Liver (tissue), 9 donors: ENCODE data around the gene IGLON5. TPM values are rescaled to one million over a fixed set of nuclear protein-coding genes. Genes with fewer than 3 reads are reported as not detected.

ENCODE experiments used
- DNase-seq: peaks from one replicate; pipeline ENCODE4 v3.0.0-alpha.2; 2017; ENCODE audit warnings: low spot score
- H3K27ac ChIP-seq, 2 donors: one replicate each; pipeline ENCODE4 v1.7.0; 2013; ENCODE audit warnings: inconsistent platforms in 2 of 2, low read length in 2 of 2, control low read depth in 1 of 2, low read depth in 1 of 2, mild to moderate bottlenecking in 1 of 2
- H3K27me3 ChIP-seq, 4 donors: one replicate each; pipeline versions ENCODE4 v1.6.1 to v1.7.0; 2013; ENCODE audit warnings: low read length in 3 of 4, inconsistent platforms in 1 of 4, mild to moderate bottlenecking in 1 of 4, moderate library complexity in 1 of 4; ENCODE audit not compliant: control insufficient read depth in 4 of 4, insufficient read depth in 4 of 4
- H3K36me3 ChIP-seq, 4 donors: one replicate each; pipeline versions ENCODE4 v1.6.1 to v1.7.0; 2013; ENCODE audit warnings: low read length in 3 of 4, mild to moderate bottlenecking in 3 of 4, low read depth in 1 of 4, moderate library complexity in 1 of 4; ENCODE audit not compliant: control insufficient read depth in 4 of 4, insufficient read depth in 3 of 4
- H3K4me1 ChIP-seq, 4 donors: one replicate each; pipeline versions ENCODE4 v1.6.1 to v1.7.0; 2013; ENCODE audit warnings: low read length in 3 of 4, mild to moderate bottlenecking in 3 of 4, moderate library complexity in 1 of 4; ENCODE audit not compliant: control insufficient read depth in 4 of 4, insufficient read depth in 4 of 4
- H3K4me3 ChIP-seq, 3 donors: one replicate each; pipeline versions ENCODE4 v1.6.1 to v1.7.0; 2013; ENCODE audit warnings: low read length in 3 of 3, control low read depth in 1 of 3, low read depth in 1 of 3, mild to moderate bottlenecking in 1 of 3
- H3K9ac ChIP-seq, 2 donors: one replicate each; pipeline ENCODE4 v1.7.0; 2013; ENCODE audit warnings: low read length in 2 of 2, mild to moderate bottlenecking in 2 of 2, moderate library complexity in 2 of 2, control low read depth in 1 of 2, low read depth in 1 of 2
- H3K9me3 ChIP-seq, 4 donors: one replicate each; pipeline versions ENCODE4 v1.6.1 to v1.7.0; 2013; ENCODE audit warnings: low read length in 3 of 4; ENCODE audit not compliant: control insufficient read depth in 4 of 4
- FOXA1 ChIP-seq: IDR thresholded peaks from 2 replicates; pipeline ENCODE4 v1.6.1; 2016; ENCODE audit warnings: antibody characterized with exemption
- HNF4G ChIP-seq: IDR thresholded peaks from 2 replicates; pipeline ENCODE4 v1.6.1; 2016; ENCODE audit warnings: antibody characterized with exemption
- JUND ChIP-seq, 2 donors: IDR thresholded peaks; 2 replicates each; pipeline ENCODE4 v1.6.1; 2016; ENCODE audit warnings: antibody characterized with exemption in 2 of 2
- NR2F2 ChIP-seq: IDR thresholded peaks from 2 replicates; pipeline ENCODE4 v1.6.1; 2016; ENCODE audit warnings: antibody characterized with exemption
- RXRA ChIP-seq, 2 donors: IDR thresholded peaks; 2 replicates each; pipeline ENCODE4 v1.6.1; 2017 to 2018; ENCODE audit warnings: antibody characterized with exemption in 2 of 2, mild to moderate bottlenecking in 1 of 2
- SP1 ChIP-seq: IDR thresholded peaks from 2 replicates; pipeline ENCODE4 v1.6.1; 2018; ENCODE audit warnings: antibody characterized with exemption, mild to moderate bottlenecking
- YY1 ChIP-seq: IDR thresholded peaks from 2 replicates; pipeline ENCODE4 v1.6.1; 2016; ENCODE audit warnings: antibody characterized with exemption, mild to moderate bottlenecking
- whole genome bisulfite sequencing: extraction: QIAGEN DNeasy Blood & Tissue Kit; methylation state at CpG from one replicate; pipeline ENCODE4 v1.1.7; 2013; 5-methylcytosine and 5-hydroxymethylcytosine counted together
- polyA plus RNA-seq, 2 donors: library from polyadenylated mRNA; stranded (reverse) in 1 of 2; unstranded in 1 of 2; fragments of 200-250 nt in 1 of 2; fragments of >200 nt in 1 of 2; fragmentation: Nextera tagmentation in 1 of 2; extraction: Ambion mirVana in 1 of 2; gene quantifications; one replicate each; pipeline versions ENCODE4 v1.2.1 to v1.2.3, GENCODE V29; 2013 to 2015
- total RNA-seq, 2 donors: library from RNA; depleted of rRNA; stranded (reverse); fragments of >200 nt; gene quantifications; one replicate each; pipeline ENCODE4 v1.2.3, GENCODE V29; 2014
- TF ChIP-seq, protein P1 (sequence below): IDR thresholded peaks from 2 replicates; pipeline ENCODE4 v1.6.1; 2016; ENCODE audit warnings: antibody characterized with exemption, mild to moderate bottlenecking
- TF ChIP-seq, protein P2 (sequence below): IDR thresholded peaks from 2 replicates; pipeline ENCODE4 v1.6.1; 2016; ENCODE audit warnings: antibody characterized with exemption
- donor health status: healthy.
- donor health status: healthy.
- donor health status: healthy.
- donor health status: healthy.
- donor health status: healthy.

The IGLON5 gene
- total and polyA plus RNA-seq, 4 donors = 0.25 to 0.46 (median 0.25) TPM; not detected in 1

DNA sequence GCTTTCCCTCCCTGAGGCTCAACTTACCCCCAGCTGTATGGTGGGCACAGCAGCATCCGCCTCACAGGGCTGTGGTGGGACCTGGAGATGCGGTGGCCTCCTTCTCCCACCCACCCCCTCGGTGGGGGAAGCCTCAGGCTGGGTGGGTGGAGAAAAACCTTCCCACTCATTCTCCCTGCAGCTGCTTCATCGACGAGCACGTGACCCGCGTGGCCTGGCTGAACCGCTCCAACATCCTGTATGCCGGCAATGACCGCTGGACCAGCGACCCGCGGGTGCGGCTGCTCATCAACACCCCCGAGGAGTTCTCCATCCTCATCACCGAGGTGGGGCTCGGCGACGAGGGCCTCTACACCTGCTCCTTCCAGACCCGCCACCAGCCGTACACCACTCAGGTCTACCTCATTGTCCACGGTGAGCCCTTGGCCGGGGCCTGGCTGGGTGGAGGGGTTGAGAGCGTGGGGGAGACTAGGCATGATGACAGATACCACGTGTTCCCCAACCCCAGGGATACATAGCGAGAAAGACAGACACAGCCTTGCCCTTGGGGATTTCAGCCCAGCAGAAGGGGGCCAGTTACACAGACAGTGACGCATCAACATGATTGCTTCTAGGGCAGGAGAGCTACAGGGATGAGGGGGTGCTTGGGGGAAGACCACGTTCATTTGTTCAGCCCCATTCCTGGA, 12.2 kb downstream of the IGLON5 start:
- peak overlapping the region; percentile 36 to 50 for H3K27ac ChIP-seq
- peaks cover 0 to 9% (median under 1%) of the 10 kb centered on the region in 4 donors for H3K4me1 ChIP-seq
- TF ChIP-seq, protein P1, sequence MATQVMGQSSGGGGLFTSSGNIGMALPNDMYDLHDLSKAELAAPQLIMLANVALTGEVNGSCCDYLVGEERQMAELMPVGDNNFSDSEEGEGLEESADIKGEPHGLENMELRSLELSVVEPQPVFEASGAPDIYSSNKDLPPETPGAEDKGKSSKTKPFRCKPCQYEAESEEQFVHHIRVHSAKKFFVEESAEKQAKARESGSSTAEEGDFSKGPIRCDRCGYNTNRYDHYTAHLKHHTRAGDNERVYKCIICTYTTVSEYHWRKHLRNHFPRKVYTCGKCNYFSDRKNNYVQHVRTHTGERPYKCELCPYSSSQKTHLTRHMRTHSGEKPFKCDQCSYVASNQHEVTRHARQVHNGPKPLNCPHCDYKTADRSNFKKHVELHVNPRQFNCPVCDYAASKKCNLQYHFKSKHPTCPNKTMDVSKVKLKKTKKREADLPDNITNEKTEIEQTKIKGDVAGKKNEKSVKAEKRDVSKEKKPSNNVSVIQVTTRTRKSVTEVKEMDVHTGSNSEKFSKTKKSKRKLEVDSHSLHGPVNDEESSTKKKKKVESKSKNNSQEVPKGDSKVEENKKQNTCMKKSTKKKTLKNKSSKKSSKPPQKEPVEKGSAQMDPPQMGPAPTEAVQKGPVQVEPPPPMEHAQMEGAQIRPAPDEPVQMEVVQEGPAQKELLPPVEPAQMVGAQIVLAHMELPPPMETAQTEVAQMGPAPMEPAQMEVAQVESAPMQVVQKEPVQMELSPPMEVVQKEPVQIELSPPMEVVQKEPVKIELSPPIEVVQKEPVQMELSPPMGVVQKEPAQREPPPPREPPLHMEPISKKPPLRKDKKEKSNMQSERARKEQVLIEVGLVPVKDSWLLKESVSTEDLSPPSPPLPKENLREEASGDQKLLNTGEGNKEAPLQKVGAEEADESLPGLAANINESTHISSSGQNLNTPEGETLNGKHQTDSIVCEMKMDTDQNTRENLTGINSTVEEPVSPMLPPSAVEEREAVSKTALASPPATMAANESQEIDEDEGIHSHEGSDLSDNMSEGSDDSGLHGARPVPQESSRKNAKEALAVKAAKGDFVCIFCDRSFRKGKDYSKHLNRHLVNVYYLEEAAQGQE = no peak
- no peak for TF ChIP-seq NR2F2
- no peak for TF ChIP-seq YY1
- peak; percentile 86 for TF ChIP-seq RXRA (IDR thresholded peaks at IDR 0.05)
- no peak for TF ChIP-seq JUND (IDR thresholded peaks at IDR 0.05)
- no peak for TF ChIP-seq FOXA1
- H3K9ac ChIP-seq = no peak overlapping the region
- H3K36me3 ChIP-seq = no peaks in the 10 kb centered on the region
- no peaks in the 10 kb centered on the region for H3K9me3 ChIP-seq
- DNase-seq = no peak
- no peak overlapping the region for H3K4me3 ChIP-seq
- 73% methylated on average over 29 of the region's 29 CpGs for WGBS
- peaks cover 0 to 4% (median 0%) of the 10 kb centered on the region in 4 donors for H3K27me3 ChIP-seq

- H3K4me3 ChIP-seq = no peak overlapping the region
- DNase-seq = no peak
- peaks cover 0 to 9% (median under 1%) of the 10 kb centered on the region in 4 donors for H3K4me1 ChIP-seq
- H3K36me3 ChIP-seq = no peaks in the 10 kb centered on the region
- no peaks in the 10 kb centered on the region for H3K9me3 ChIP-seq
- 72% methylated on average over 6 of the region's 6 CpGs for WGBS
- H3K27ac ChIP-seq = peak overlapping the region; percentile 36 to 50
- peaks cover 0 to 4% (median 0%) of the 10 kb centered on the region in 4 donors for H3K27me3 ChIP-seq
- no peak overlapping the region for H3K9ac ChIP-seq
- TF ChIP-seq HNF4G (no peak), SP1 (peak; percentile 8), RXRA (IDR thresholded peaks at IDR 0.05) (no peak)
These were observed 12.7 kb downstream of the IGLON5 start for GRCh38 chr19:51324167-51324481.

GRCh38 chr19:51325161-51325976, 13.9 kb downstream of the IGLON5 start:
- peaks cover 0 to 9% (median under 1%) of the 10 kb centered on the region in 4 donors for H3K4me1 ChIP-seq
- H3K9ac ChIP-seq = no peak overlapping the region
- H3K4me3 ChIP-seq = no peak overlapping the region
- H3K36me3 ChIP-seq = no peaks in the 10 kb centered on the region
- WGBS = 78% methylated on average over 26 of the region's 26 CpGs
- no peak for DNase-seq
- peak overlapping the region in 1 of 2 donors; percentile 3 for H3K27ac ChIP-seq
- H3K27me3 ChIP-seq = peaks cover 0 to 4% (median 0%) of the 10 kb centered on the region in 4 donors
- no peak for TF ChIP-seq HNF4G
- TF ChIP-seq, protein P2, sequence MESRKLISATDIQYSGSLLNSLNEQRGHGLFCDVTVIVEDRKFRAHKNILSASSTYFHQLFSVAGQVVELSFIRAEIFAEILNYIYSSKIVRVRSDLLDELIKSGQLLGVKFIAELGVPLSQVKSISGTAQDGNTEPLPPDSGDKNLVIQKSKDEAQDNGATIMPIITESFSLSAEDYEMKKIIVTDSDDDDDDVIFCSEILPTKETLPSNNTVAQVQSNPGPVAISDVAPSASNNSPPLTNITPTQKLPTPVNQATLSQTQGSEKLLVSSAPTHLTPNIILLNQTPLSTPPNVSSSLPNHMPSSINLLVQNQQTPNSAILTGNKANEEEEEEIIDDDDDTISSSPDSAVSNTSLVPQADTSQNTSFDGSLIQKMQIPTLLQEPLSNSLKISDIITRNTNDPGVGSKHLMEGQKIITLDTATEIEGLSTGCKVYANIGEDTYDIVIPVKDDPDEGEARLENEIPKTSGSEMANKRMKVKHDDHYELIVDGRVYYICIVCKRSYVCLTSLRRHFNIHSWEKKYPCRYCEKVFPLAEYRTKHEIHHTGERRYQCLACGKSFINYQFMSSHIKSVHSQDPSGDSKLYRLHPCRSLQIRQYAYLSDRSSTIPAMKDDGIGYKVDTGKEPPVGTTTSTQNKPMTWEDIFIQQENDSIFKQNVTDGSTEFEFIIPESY = no peak
- H3K9me3 ChIP-seq = no peaks in the 10 kb centered on the region
